ENCODE data around the gene TTLL12.
"Not testable (repeated sequence)": the region's sequence is repeated elsewhere in the genome, so short reads cannot be mapped to it uniquely, and the experiment has no call there.

DNA sequence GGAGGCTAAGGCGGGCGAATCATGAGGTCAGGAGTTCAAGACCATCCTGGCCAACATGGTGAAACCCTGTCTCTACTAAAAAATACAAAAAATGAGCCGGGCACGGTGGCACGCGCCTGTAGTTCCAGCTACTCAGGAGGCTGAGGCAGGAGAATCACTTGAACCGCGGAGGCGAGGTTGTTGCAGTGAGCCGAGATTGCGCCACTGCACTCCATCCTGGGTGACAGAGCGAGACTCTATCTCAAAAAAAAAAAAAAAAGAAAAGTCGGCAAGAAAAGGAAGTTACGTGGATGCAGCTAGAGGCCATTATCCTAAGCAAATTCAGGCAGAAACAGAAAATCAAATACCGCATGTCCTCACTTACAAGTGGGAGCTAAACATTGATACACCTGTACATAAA, 40.6 kb downstream of the TTLL12 start:
- TF ChIP-seq, protein P1, sequence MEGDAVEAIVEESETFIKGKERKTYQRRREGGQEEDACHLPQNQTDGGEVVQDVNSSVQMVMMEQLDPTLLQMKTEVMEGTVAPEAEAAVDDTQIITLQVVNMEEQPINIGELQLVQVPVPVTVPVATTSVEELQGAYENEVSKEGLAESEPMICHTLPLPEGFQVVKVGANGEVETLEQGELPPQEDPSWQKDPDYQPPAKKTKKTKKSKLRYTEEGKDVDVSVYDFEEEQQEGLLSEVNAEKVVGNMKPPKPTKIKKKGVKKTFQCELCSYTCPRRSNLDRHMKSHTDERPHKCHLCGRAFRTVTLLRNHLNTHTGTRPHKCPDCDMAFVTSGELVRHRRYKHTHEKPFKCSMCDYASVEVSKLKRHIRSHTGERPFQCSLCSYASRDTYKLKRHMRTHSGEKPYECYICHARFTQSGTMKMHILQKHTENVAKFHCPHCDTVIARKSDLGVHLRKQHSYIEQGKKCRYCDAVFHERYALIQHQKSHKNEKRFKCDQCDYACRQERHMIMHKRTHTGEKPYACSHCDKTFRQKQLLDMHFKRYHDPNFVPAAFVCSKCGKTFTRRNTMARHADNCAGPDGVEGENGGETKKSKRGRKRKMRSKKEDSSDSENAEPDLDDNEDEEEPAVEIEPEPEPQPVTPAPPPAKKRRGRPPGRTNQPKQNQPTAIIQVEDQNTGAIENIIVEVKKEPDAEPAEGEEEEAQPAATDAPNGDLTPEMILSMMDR (IDR thresholded peaks at IDR 0.05) = not testable (repeated sequence)
- TF ChIP-seq POLR2A (IDR thresholded peaks at IDR 0.05) = not testable (repeated sequence)

Measured in esophagus squamous epithelium (tissue), 4 donors.